GM23338 (cell line): ENCODE results near the gene BAMBI. TPM values are rescaled to one million over a fixed set of nuclear protein-coding genes. Genes with fewer than 3 reads are reported as not detected.

Experiments
- ATAC-seq: fragments of 200-7000 bp; cut with Tn5 transposase; 3 replicates; pipeline ENCODE4 v1.9.1; 2020
- DNase-seq: peaks from one replicate; pipeline ENCODE4 v3.0.0-alpha.2; 2015; ENCODE audit warnings: low spot score
- H2AFZ ChIP-seq: fragments of 200-600 bp; sonication (generic); 2 replicates; pipeline ENCODE4 v1.8.0; 2016; ENCODE audit warnings: antibody characterized with exemption, mild to moderate bottlenecking, moderate library complexity
- H3F3A ChIP-seq: fragments of 200-600 bp; sonication (generic); replicated peaks from 2 replicates; pipeline ENCODE4 v1.8.0; 2017; ENCODE audit warnings: antibody characterized with exemption, mixed run types, low read depth
- H3K27ac ChIP-seq: fragments of 200-600 bp; sonication (generic); 2 replicates; pipeline ENCODE4 v1.6.1; 2016; ENCODE audit warnings: low read depth
- H3K27me3 ChIP-seq: fragments of 200-600 bp; sonication (generic); 2 replicates; pipeline ENCODE4 v1.8.0; 2016; ENCODE audit warnings: mild to moderate bottlenecking, mixed run types, moderate library complexity; ENCODE audit not compliant: insufficient read depth
- H3K36me3 ChIP-seq: fragments of 200-600 bp; sonication (generic); 2 replicates; pipeline ENCODE4 v1.8.0; 2016; ENCODE audit warnings: mild to moderate bottlenecking; ENCODE audit not compliant: insufficient read depth
- H3K4me1 ChIP-seq: fragments of 200-600 bp; sonication (generic); 2 replicates; pipeline ENCODE4 v1.8.0; 2016; ENCODE audit warnings: mild to moderate bottlenecking, moderate library complexity; ENCODE audit not compliant: insufficient read depth
- H3K4me2 ChIP-seq: fragments of 200-600 bp; sonication (generic); 2 replicates; pipeline ENCODE4 v1.7.1; 2017; ENCODE audit warnings: mixed run types
- H3K4me3 ChIP-seq: fragments of 200-600 bp; sonication (generic); 2 replicates; pipeline ENCODE4 v1.6.1; 2016; ENCODE audit warnings: mixed run types
- H3K79me2 ChIP-seq: fragments of 200-600 bp; sonication (generic); replicated peaks from 2 replicates; pipeline ENCODE4 v1.8.0; 2017; ENCODE audit warnings: mild to moderate bottlenecking; ENCODE audit not compliant: insufficient read depth
- H3K9me2 ChIP-seq: fragments of 200-600 bp; sonication (generic); 2 replicates; pipeline ENCODE4 v1.8.0; 2017; ENCODE audit not compliant: insufficient read depth
- H4K20me1 ChIP-seq: fragments of 200-600 bp; sonication (generic); replicated peaks from 2 replicates; pipeline ENCODE4 v1.8.0; 2017; ENCODE audit warnings: mild to moderate bottlenecking; ENCODE audit not compliant: insufficient read depth
- H3K27ac Mint-ChIP-seq: 2 replicates; pipeline ENCODE4 v1.8.0; 2020; ENCODE audit warnings: inconsistent platforms, mild to moderate bottlenecking, moderate library complexity, mixed read lengths
- H3K27me3 Mint-ChIP-seq: 3 replicates; pipeline ENCODE4 v1.8.0; 2022; ENCODE audit warnings: low read depth, mild to moderate bottlenecking, moderate library complexity, mixed read lengths, inconsistent platforms; ENCODE audit not compliant: insufficient read depth, poor library complexity
- H3K36me3 Mint-ChIP-seq: 3 replicates; pipeline ENCODE4 v1.8.0; 2021; ENCODE audit warnings: low read depth, mild to moderate bottlenecking, inconsistent platforms, moderate library complexity, mixed read lengths
- H3K4me1 Mint-ChIP-seq: 3 replicates; pipeline ENCODE4 v1.8.0; 2020; ENCODE audit warnings: mild to moderate bottlenecking, inconsistent platforms, mixed read lengths
- H3K4me3 Mint-ChIP-seq: 3 replicates; pipeline ENCODE4 v1.8.0; 2021; ENCODE audit warnings: moderate library complexity, mild to moderate bottlenecking, inconsistent platforms, mixed read lengths
- H3K9me3 Mint-ChIP-seq: 3 replicates; pipeline ENCODE4 v1.8.0; 2020; ENCODE audit warnings: moderate library complexity, mild to moderate bottlenecking, inconsistent platforms, mixed read lengths
- EZH2 ChIP-seq: fragments of 200-600 bp; sonication (generic); IDR thresholded peaks from one replicate; pipeline ENCODE4 v1.8.0; 2017; ENCODE audit warnings: antibody characterized with exemption, mild to moderate bottlenecking, low read depth; ENCODE audit not compliant: unreplicated experiment
- EZH2phosphoT487 ChIP-seq: fragments of 200-600 bp; sonication (generic); IDR thresholded peaks from one replicate; pipeline ENCODE4 v1.8.1; 2018; ENCODE audit warnings: antibody characterized with exemption; ENCODE audit not compliant: unreplicated experiment
- NANOG ChIP-seq: IDR thresholded peaks from 2 replicates; pipeline ENCODE4 v1.6.1; 2016; ENCODE audit warnings: antibody characterized with exemption, borderline replicate concordance
- POLR2AphosphoS5 ChIP-seq: IDR thresholded peaks from 2 replicates; pipeline ENCODE4 v1.6.1; 2016; ENCODE audit warnings: antibody characterized with exemption, low read depth
- ZNF331 ChIP-seq: fragments of 250-450 bp; sonication (Bioruptor Pico); IDR thresholded peaks from 2 replicates; pipeline ENCODE4 v1.5.0; 2020; ENCODE audit warnings: low read depth, mild to moderate bottlenecking, moderate library complexity
- polyA plus RNA-seq: library from polyadenylated mRNA; unstranded; fragments of >200 nt; fragmentation: Nextera tagmentation; extraction: Ambion mirVana; gene quantifications from 2 replicates; pipeline ENCODE4 v1.2.1, GENCODE V29; 2016
- total RNA-seq: library from RNA; depleted of rRNA; stranded (reverse); fragments of >200 nt; shearing (Covaris generic); gene quantifications from 2 replicates; pipeline ENCODE4 v1.2.3, GENCODE V29; 2014
- TF ChIP-seq, protein P1 (sequence below), 2 experiments: fragments of 200-600 bp in 1 of 2; sonication (generic) in 1 of 2; conservative IDR thresholded peaks; 2 replicates each; pipeline versions ENCODE4 v1.5.1 to v1.6.1; 2016 to 2017; ENCODE audit warnings: antibody characterized with exemption in 2 of 2, low read depth in 2 of 2, mild to moderate bottlenecking in 2 of 2, moderate library complexity in 1 of 2
- TF ChIP-seq, protein P2 (sequence below): IDR thresholded peaks from 2 replicates; pipeline ENCODE4 v1.6.1; 2016; ENCODE audit warnings: antibody characterized with exemption
- TF ChIP-seq, protein P3 (sequence below): fragments of 250-450 bp; sonication (Bioruptor Pico); IDR thresholded peaks from 2 replicates; pipeline ENCODE4 v1.5.0; 2020; ENCODE audit warnings: mild to moderate bottlenecking, moderate library complexity
- TF ChIP-seq, protein P4 (sequence below): IDR thresholded peaks from one replicate; pipeline ENCODE4 v1.6.1; 2018; ENCODE audit warnings: antibody characterized with exemption; ENCODE audit not compliant: unreplicated experiment

BAMBI gene
- total and polyA plus RNA-seq, 2 experiments from 2014 or later = 20.1 to 37.5 TPM

DNA sequence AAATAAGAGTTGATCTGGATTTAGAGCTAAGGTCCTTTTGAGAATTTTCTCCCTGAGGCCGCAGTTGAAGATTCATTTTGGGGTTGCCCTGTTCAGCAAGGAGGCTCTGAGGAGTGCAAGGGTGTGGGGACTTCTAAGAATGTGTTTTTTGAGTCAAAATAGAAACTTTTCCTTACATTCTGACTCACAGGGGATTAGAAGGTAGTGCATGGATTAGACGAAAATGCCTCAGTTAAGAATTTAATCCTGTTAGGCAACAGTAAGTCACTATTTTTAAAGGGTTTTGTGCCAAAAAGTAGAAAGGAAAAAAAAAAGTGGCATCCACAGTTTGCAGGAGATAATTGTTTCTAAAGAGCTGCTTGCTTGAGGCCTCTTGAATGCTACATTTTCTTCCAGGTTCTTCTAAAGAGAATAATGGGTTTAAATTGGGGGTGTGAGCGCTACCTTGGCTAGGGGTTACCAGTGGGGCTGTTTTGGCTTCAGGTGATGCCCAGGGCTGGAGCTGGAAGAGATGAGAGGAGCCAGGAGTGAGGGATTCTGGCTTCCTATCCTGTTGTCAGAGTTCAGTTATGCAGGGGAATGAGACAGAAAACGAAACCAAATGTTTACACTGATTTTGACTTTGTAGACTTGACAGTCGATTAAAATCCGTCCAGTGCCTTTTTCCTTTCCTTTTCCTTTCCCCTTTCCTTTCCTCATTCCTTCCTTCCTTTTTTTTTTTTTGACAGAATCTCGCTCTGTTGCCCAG, 52.9 kb downstream of the BAMBI start:
- DNase-seq = no peak
- Histone ChIP-seq H3K27me3 (no peaks in the 10 kb centered on the region), H3K4me2 (no peak overlapping the region), H3K9me2 (peaks cover 2% of the 10 kb centered on the region; the same call in 1 of the 2 replicates), H3F3A (no peaks in the 10 kb centered on the region), H3K79me2 (no peaks in the 10 kb centered on the region), H3K4me1 (no peaks in the 10 kb centered on the region), H2AFZ (peak overlapping the region; percentile 38; the same call in 1 of the 2 replicates), H3K36me3 (no peaks in the 10 kb centered on the region), H4K20me1 (no peaks in the 10 kb centered on the region), H3K27ac (no peak overlapping the region), H3K4me3 (no peak overlapping the region)
- no peaks in the 10 kb centered on the region; the same call in 2 of the 3 replicates for H3K36me3 Mint-ChIP-seq
- no peak for ATAC-seq
- 0 out of 3 replicates have a peak, but pooled peaks cover 3% of the 10 kb centered on the region for H3K9me3 Mint-ChIP-seq
- TF ChIP-seq EZH2phosphoT487 (no peak), ZNF331 (CRISPR knock-in tag) (no peak), NANOG (no peak), POLR2AphosphoS5 (no peak), EZH2 (no peak)
- TF ChIP-seq, protein P1, sequence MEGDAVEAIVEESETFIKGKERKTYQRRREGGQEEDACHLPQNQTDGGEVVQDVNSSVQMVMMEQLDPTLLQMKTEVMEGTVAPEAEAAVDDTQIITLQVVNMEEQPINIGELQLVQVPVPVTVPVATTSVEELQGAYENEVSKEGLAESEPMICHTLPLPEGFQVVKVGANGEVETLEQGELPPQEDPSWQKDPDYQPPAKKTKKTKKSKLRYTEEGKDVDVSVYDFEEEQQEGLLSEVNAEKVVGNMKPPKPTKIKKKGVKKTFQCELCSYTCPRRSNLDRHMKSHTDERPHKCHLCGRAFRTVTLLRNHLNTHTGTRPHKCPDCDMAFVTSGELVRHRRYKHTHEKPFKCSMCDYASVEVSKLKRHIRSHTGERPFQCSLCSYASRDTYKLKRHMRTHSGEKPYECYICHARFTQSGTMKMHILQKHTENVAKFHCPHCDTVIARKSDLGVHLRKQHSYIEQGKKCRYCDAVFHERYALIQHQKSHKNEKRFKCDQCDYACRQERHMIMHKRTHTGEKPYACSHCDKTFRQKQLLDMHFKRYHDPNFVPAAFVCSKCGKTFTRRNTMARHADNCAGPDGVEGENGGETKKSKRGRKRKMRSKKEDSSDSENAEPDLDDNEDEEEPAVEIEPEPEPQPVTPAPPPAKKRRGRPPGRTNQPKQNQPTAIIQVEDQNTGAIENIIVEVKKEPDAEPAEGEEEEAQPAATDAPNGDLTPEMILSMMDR (conservative IDR thresholded peaks at IDR 0.05; ENCODE audit: low read depth in 2 of 2) = no peak
- TF ChIP-seq, protein P2, sequence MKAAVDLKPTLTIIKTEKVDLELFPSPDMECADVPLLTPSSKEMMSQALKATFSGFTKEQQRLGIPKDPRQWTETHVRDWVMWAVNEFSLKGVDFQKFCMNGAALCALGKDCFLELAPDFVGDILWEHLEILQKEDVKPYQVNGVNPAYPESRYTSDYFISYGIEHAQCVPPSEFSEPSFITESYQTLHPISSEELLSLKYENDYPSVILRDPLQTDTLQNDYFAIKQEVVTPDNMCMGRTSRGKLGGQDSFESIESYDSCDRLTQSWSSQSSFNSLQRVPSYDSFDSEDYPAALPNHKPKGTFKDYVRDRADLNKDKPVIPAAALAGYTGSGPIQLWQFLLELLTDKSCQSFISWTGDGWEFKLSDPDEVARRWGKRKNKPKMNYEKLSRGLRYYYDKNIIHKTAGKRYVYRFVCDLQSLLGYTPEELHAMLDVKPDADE = no peak
- TF ChIP-seq, protein P3, sequence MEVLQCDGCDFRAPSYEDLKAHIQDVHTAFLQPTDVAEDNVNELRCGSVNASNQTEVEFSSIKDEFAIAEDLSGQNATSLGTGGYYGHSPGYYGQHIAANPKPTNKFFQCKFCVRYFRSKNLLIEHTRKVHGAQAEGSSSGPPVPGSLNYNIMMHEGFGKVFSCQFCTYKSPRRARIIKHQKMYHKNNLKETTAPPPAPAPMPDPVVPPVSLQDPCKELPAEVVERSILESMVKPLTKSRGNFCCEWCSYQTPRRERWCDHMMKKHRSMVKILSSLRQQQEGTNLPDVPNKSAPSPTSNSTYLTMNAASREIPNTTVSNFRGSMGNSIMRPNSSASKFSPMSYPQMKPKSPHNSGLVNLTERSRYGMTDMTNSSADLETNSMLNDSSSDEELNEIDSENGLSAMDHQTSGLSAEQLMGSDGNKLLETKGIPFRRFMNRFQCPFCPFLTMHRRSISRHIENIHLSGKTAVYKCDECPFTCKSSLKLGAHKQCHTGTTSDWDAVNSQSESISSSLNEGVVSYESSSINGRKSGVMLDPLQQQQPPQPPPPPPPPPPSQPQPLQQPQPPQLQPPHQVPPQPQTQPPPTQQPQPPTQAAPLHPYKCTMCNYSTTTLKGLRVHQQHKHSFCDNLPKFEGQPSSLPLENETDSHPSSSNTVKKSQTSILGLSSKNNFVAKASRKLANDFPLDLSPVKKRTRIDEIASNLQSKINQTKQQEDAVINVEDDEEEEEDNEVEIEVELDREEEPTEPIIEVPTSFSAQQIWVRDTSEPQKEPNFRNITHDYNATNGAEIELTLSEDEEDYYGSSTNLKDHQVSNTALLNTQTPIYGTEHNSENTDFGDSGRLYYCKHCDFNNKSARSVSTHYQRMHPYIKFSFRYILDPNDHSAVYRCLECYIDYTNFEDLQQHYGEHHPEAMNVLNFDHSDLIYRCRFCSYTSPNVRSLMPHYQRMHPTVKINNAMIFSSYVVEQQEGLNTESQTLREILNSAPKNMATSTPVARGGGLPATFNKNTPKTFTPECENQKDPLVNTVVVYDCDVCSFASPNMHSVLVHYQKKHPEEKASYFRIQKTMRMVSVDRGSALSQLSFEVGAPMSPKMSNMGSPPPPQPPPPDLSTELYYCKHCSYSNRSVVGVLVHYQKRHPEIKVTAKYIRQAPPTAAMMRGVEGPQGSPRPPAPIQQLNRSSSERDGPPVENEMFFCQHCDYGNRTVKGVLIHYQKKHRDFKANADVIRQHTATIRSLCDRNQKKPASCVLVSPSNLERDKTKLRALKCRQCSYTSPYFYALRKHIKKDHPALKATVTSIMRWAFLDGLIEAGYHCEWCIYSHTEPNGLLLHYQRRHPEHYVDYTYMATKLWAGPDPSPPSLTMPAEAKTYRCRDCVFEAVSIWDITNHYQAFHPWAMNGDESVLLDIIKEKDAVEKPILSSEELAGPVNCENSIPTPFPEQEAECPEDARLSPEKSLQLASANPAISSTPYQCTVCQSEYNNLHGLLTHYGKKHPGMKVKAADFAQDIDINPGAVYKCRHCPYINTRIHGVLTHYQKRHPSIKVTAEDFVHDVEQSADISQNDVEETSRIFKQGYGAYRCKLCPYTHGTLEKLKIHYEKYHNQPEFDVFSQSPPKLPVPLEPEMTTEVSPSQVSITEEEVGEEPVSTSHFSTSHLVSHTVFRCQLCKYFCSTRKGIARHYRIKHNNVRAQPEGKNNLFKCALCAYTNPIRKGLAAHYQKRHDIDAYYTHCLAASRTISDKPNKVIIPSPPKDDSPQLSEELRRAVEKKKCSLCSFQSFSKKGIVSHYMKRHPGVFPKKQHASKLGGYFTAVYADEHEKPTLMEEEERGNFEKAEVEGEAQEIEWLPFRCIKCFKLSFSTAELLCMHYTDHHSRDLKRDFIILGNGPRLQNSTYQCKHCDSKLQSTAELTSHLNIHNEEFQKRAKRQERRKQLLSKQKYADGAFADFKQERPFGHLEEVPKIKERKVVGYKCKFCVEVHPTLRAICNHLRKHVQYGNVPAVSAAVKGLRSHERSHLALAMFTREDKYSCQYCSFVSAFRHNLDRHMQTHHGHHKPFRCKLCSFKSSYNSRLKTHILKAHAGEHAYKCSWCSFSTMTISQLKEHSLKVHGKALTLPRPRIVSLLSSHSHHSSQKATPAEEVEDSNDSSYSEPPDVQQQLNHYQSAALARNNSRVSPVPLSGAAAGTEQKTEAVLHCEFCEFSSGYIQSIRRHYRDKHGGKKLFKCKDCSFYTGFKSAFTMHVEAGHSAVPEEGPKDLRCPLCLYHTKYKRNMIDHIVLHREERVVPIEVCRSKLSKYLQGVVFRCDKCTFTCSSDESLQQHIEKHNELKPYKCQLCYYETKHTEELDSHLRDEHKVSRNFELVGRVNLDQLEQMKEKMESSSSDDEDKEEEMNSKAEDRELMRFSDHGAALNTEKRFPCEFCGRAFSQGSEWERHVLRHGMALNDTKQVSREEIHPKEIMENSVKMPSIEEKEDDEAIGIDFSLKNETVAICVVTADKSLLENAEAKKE (CRISPR knock-in tag) = no peak
- TF ChIP-seq, protein P4, sequence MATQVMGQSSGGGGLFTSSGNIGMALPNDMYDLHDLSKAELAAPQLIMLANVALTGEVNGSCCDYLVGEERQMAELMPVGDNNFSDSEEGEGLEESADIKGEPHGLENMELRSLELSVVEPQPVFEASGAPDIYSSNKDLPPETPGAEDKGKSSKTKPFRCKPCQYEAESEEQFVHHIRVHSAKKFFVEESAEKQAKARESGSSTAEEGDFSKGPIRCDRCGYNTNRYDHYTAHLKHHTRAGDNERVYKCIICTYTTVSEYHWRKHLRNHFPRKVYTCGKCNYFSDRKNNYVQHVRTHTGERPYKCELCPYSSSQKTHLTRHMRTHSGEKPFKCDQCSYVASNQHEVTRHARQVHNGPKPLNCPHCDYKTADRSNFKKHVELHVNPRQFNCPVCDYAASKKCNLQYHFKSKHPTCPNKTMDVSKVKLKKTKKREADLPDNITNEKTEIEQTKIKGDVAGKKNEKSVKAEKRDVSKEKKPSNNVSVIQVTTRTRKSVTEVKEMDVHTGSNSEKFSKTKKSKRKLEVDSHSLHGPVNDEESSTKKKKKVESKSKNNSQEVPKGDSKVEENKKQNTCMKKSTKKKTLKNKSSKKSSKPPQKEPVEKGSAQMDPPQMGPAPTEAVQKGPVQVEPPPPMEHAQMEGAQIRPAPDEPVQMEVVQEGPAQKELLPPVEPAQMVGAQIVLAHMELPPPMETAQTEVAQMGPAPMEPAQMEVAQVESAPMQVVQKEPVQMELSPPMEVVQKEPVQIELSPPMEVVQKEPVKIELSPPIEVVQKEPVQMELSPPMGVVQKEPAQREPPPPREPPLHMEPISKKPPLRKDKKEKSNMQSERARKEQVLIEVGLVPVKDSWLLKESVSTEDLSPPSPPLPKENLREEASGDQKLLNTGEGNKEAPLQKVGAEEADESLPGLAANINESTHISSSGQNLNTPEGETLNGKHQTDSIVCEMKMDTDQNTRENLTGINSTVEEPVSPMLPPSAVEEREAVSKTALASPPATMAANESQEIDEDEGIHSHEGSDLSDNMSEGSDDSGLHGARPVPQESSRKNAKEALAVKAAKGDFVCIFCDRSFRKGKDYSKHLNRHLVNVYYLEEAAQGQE = no peak
- H3K27me3 Mint-ChIP-seq = no peaks in the 10 kb centered on the region
- no peak overlapping the region for H3K27ac Mint-ChIP-seq
- H3K4me3 Mint-ChIP-seq = no peak overlapping the region
- no peaks in the 10 kb centered on the region; the same call in 2 of the 3 replicates for H3K4me1 Mint-ChIP-seq
